ENCODE data around the gene HMGCLL1.

Gene HMGCLL1

GRCh38 chr6:55594442-55594841 is 15.4 kb upstream of the HMGCLL1 start:
- ChIA-PET POLR2A (no interaction called here), CTCF (interaction anchor here (1.0 to 1.2 kb wide), 2 partner anchors 10 to 22 kb away, joined by 3 read pairs; no protein-coding TSS in a partner anchor)
- TF ChIP-seq CTCF (IDR thresholded peaks at IDR 0.05; ENCODE audit: control extremely low read depth, extremely low read depth, low read depth, missing control alignments), result no peak
- DNase-seq (ENCODE audit: extremely low spot score), result no peak

- no peak for TF ChIP-seq CTCF (IDR thresholded peaks at IDR 0.05; ENCODE audit: control extremely low read depth, extremely low read depth, low read depth, missing control alignments)
- CTCF ChIA-PET, result interaction anchor here (0.8 kb wide), 1 partner anchor 16 kb away, joined by 3 read pairs; no protein-coding TSS in a partner anchor
- DNase-seq (ENCODE audit: extremely low spot score), result no peak
- POLR2A ChIA-PET, result no interaction called here
Observed at GRCh38 chr6:55584654-55585354, 5.8 kb upstream of the HMGCLL1 start.

- ChIA-PET CTCF (no interaction called here), POLR2A (no interaction called here)
- no peak for TF ChIP-seq CTCF (IDR thresholded peaks at IDR 0.05; ENCODE audit: control extremely low read depth, extremely low read depth, low read depth, missing control alignments)
- no peak for DNase-seq (ENCODE audit: extremely low spot score)
Observed at GRCh38 chr6:55576811-55577210, 2.2 kb downstream of the HMGCLL1 start.

GRCh38 chr6:55574556-55574955 is 4.4 kb downstream of the HMGCLL1 start:
- CTCF ChIA-PET, result interaction anchor here (1.1 kb wide), 1 partner anchor 8 kb away, joined by 3 read pairs; no protein-coding TSS in a partner anchor
- no peak for DNase-seq (ENCODE audit: extremely low spot score)
- POLR2A ChIA-PET, result no interaction called here
- TF ChIP-seq CTCF (IDR thresholded peaks at IDR 0.05; ENCODE audit: control extremely low read depth, extremely low read depth, low read depth, missing control alignments), result no peak

- POLR2A ChIA-PET, result no interaction called here
- TF ChIP-seq CTCF (IDR thresholded peaks at IDR 0.05; ENCODE audit: control extremely low read depth, extremely low read depth, low read depth, missing control alignments), result no peak
- CTCF ChIA-PET, result interaction anchor here (0.9 to 1.9 kb wide), 4 partner anchors 10 to 48 kb away, joined by 3 to 5 read pairs (median 3); partner anchors contain the start of gene HMGCLL1
- no peak for DNase-seq (ENCODE audit: extremely low spot score)
Observed at GRCh38 chr6:55569638-55570037, 9.4 kb downstream of the HMGCLL1 start.

GRCh38 chr6:55568808-55569439 is 10.1 kb downstream of the HMGCLL1 start:
- POLR2A ChIA-PET, result no interaction called here
- no peak for DNase-seq (ENCODE audit: extremely low spot score)
- CTCF ChIA-PET, result interaction anchor here (0.9 to 1.9 kb wide), 4 partner anchors 11 to 48 kb away, joined by 3 to 5 read pairs (median 3); partner anchors contain the start of gene HMGCLL1
- TF ChIP-seq CTCF (IDR thresholded peaks at IDR 0.05; ENCODE audit: control extremely low read depth, extremely low read depth, low read depth, missing control alignments), result no peak

Measured in GM10248 (cell line).